Measurements from ENCODE around the gene TMEM222. TPM values are rescaled to one million over a fixed set of nuclear protein-coding genes. Genes with fewer than 3 reads are reported as not detected.

The TMEM222 gene
- total RNA-seq, 6 experiments from 2014 or later, result 41.3 to 54.6 (median 46.1) TPM

DNA sequence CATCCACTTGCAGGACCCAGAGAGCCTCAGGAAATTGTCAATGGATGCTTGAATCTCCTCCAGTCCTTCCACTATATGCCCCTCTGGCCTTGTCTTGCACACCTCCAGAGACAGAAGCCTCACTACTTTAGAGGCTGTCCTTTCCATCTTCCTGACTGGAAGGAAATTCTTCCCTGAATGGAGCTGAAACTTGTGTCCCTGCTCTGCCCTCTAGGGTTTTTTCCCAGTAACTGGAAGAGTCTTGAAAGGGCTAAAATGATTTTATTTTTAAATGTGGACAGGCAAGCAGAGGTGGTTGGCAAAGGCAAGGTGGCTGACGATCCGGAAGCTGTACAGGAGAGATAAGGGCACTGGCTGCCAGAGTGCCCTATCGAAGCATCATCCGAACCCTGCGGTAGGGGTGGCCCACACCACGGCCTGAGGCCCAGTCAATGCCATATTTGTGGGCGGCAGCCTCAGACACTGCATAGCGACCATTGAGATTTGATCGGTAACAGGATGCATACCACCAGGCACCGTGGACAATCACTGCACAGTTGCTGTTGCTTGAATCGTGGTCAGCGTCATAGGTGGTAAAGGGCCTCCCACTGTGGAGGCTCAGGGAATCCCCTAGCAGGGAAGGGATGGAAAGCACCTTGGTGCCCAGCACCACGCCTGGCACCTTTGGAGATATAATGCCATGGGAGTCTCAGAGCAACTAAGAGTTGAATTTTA is 47.1 kb downstream of the TMEM222 start:
- TF ChIP-seq, protein P1, sequence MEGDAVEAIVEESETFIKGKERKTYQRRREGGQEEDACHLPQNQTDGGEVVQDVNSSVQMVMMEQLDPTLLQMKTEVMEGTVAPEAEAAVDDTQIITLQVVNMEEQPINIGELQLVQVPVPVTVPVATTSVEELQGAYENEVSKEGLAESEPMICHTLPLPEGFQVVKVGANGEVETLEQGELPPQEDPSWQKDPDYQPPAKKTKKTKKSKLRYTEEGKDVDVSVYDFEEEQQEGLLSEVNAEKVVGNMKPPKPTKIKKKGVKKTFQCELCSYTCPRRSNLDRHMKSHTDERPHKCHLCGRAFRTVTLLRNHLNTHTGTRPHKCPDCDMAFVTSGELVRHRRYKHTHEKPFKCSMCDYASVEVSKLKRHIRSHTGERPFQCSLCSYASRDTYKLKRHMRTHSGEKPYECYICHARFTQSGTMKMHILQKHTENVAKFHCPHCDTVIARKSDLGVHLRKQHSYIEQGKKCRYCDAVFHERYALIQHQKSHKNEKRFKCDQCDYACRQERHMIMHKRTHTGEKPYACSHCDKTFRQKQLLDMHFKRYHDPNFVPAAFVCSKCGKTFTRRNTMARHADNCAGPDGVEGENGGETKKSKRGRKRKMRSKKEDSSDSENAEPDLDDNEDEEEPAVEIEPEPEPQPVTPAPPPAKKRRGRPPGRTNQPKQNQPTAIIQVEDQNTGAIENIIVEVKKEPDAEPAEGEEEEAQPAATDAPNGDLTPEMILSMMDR (IDR thresholded peaks at IDR 0.05), result peak; percentile 65
- peaks cover 30% of the 10 kb centered on the region for H3K4me1 Mint-ChIP-seq (ENCODE audit: low read depth)
- peak; percentile 19 for DNase-seq
- no peaks in the 10 kb centered on the region for H3K36me3 Mint-ChIP-seq (ENCODE audit: low read depth)
- no peak overlapping the region for H3K27ac Mint-ChIP-seq
- H3K4me3 Mint-ChIP-seq, result no peak overlapping the region; the same call in 1 of the 2 replicates
- H3K27me3 Mint-ChIP-seq (ENCODE audit: insufficient read depth), result peaks cover 3% of the 10 kb centered on the region
- H3K9me3 Mint-ChIP-seq, result no peaks in the 10 kb centered on the region

DNA sequence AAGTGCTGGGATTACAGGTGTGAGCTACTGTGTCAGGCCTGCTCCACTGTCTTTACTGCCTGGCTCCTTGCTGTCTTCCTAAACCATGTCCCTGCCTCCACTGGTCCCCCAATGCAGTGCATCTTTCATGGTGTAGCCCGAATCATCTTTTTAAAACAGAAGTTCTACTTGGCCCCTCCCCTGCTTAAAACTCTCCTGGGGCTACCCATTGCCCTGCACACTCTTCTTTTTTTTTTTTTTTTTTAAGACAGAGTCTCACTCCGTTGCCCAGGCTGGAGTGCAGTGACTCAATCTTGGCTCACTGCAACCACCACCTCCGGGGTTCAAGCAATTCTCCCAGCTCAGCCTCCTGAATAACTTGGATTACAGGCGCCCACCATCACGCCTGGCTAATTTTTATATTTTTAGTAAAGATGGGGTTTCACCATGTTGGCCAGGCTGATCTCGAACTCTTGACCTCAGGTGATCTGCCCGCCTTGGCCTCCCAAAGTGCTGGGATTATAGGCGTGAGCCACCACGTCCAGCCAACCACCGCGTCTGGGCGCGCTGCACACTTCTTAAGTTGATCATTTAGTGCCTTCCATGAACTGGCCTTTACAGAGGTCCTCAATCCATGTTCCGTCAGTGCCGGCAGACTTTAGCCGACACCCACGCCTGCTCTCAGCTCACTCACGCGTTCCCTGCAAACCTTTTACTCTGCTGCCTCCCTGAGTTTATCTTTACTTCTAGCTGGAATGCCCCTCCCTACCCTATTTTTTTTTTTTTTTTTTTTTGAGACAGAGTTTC is 50.3 kb downstream of the TMEM222 start:
- Mint-ChIP-seq H3K36me3 (ENCODE audit: low read depth) (no peaks in the 10 kb centered on the region), H3K27ac (no peak overlapping the region), H3K4me3 (no peak overlapping the region), H3K9me3 (no peaks in the 10 kb centered on the region), H3K27me3 (ENCODE audit: insufficient read depth) (peaks cover 11% of the 10 kb centered on the region; the same call in 1 of the 2 replicates), H3K4me1 (ENCODE audit: low read depth) (peaks cover 16% of the 10 kb centered on the region)
- no peak for DNase-seq
- TF ChIP-seq, protein P1 (IDR thresholded peaks at IDR 0.05), result no peak

DNA sequence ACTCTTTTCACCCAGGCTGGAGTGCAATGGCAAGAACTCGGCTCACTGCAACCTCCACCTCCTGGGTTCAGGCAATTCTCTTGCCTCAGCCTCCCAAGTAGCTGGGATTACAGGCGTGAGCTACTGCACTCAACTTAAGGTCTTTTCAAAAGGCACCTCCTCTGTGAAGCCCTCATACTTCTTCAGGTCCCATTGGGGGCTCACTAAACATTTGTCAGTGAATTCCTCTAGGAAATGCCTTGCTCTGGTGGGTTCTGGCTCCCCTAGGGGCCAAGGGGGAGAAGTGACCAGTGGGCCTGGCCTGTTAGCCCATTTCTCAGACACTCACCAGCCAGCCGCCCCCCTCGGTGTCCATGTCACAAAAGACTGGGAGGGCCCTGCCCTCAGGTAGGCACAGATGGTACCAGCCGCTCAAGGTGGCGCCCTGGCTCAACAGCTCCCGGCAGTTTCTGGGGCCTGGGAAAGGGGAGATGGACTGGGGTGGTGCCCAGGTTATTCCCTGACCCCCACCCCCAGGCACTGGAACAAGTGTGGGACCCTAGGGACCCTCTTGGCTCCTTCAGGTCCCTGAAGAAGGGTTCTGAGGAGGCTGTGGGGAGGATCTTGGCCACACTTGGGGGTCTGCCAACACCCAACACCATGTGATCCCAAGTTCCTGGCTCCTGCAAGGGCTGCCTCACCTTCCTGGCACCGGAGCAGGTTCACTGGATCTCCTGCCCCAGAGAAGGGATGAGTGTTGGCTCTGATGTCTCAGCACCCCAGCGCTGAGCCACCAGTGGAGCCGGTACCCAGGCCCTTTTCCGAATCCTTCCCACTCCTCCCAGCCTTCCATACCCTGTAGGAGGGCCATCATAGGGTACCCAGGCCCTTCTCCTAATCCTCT is 51.1 kb downstream of the TMEM222 start:
- Mint-ChIP-seq H3K27ac (no peak overlapping the region), H3K9me3 (no peaks in the 10 kb centered on the region), H3K4me1 (ENCODE audit: low read depth) (peaks cover 10% of the 10 kb centered on the region), H3K4me3 (no peak overlapping the region), H3K36me3 (ENCODE audit: low read depth) (no peaks in the 10 kb centered on the region), H3K27me3 (ENCODE audit: insufficient read depth) (peaks cover 11% of the 10 kb centered on the region; the same call in 1 of the 2 replicates)
- TF ChIP-seq, protein P1 (IDR thresholded peaks at IDR 0.05), result peak; percentile 57
- no peak for DNase-seq

- Mint-ChIP-seq H3K4me3 (no peak within 1 kb of the TSS), H3K36me3 (ENCODE audit: low read depth) (no peaks in the 10 kb centered on the region), H3K9me3 (no peaks in the 10 kb centered on the region), H3K27ac (no peak within 1 kb of the TSS), H3K27me3 (ENCODE audit: insufficient read depth) (peaks cover 11% of the 10 kb centered on the region; the same call in 1 of the 2 replicates), H3K4me1 (ENCODE audit: low read depth) (peaks cover 10% of the 10 kb centered on the region)
- TF ChIP-seq, protein P1 (IDR thresholded peaks at IDR 0.05), result no peak
- no peak for DNase-seq
Measured at GRCh38 chr1:27374362-27375086, 52.6 kb downstream of the TMEM222 start, which contains the start of gene FCN3. Gene FCN3 (minus strand): TSS chr1:27374824. CDS start chr1:27374818, 6 bp downstream.
